GM23338 (cell line): ENCODE results near the gene SLC20A1. TPM values are rescaled to one million over a fixed set of nuclear protein-coding genes. Genes with fewer than 3 reads are reported as not detected.

Experiments used
- ATAC-seq: fragments of 200-7000 bp; cut with Tn5 transposase; 3 replicates; pipeline ENCODE4 v1.9.1; 2020
- DNase-seq: peaks from one replicate; pipeline ENCODE4 v3.0.0-alpha.2; 2015; ENCODE audit warnings: low spot score
- H2AFZ ChIP-seq: fragments of 200-600 bp; sonication (generic); 2 replicates; pipeline ENCODE4 v1.8.0; 2016; ENCODE audit warnings: antibody characterized with exemption, mild to moderate bottlenecking, moderate library complexity
- H3F3A ChIP-seq: fragments of 200-600 bp; sonication (generic); replicated peaks from 2 replicates; pipeline ENCODE4 v1.8.0; 2017; ENCODE audit warnings: antibody characterized with exemption, mixed run types, low read depth
- H3K27ac ChIP-seq: fragments of 200-600 bp; sonication (generic); 2 replicates; pipeline ENCODE4 v1.6.1; 2016; ENCODE audit warnings: low read depth
- H3K27me3 ChIP-seq: fragments of 200-600 bp; sonication (generic); 2 replicates; pipeline ENCODE4 v1.8.0; 2016; ENCODE audit warnings: mild to moderate bottlenecking, mixed run types, moderate library complexity; ENCODE audit not compliant: insufficient read depth
- H3K36me3 ChIP-seq: fragments of 200-600 bp; sonication (generic); 2 replicates; pipeline ENCODE4 v1.8.0; 2016; ENCODE audit warnings: mild to moderate bottlenecking; ENCODE audit not compliant: insufficient read depth
- H3K4me1 ChIP-seq: fragments of 200-600 bp; sonication (generic); 2 replicates; pipeline ENCODE4 v1.8.0; 2016; ENCODE audit warnings: mild to moderate bottlenecking, moderate library complexity; ENCODE audit not compliant: insufficient read depth
- H3K4me2 ChIP-seq: fragments of 200-600 bp; sonication (generic); 2 replicates; pipeline ENCODE4 v1.7.1; 2017; ENCODE audit warnings: mixed run types
- H3K4me3 ChIP-seq: fragments of 200-600 bp; sonication (generic); 2 replicates; pipeline ENCODE4 v1.6.1; 2016; ENCODE audit warnings: mixed run types
- H3K79me2 ChIP-seq: fragments of 200-600 bp; sonication (generic); replicated peaks from 2 replicates; pipeline ENCODE4 v1.8.0; 2017; ENCODE audit warnings: mild to moderate bottlenecking; ENCODE audit not compliant: insufficient read depth
- H3K9me2 ChIP-seq: fragments of 200-600 bp; sonication (generic); 2 replicates; pipeline ENCODE4 v1.8.0; 2017; ENCODE audit not compliant: insufficient read depth
- H4K20me1 ChIP-seq: fragments of 200-600 bp; sonication (generic); replicated peaks from 2 replicates; pipeline ENCODE4 v1.8.0; 2017; ENCODE audit warnings: mild to moderate bottlenecking; ENCODE audit not compliant: insufficient read depth
- H3K27ac Mint-ChIP-seq: 2 replicates; pipeline ENCODE4 v1.8.0; 2020; ENCODE audit warnings: inconsistent platforms, mild to moderate bottlenecking, moderate library complexity, mixed read lengths
- H3K27me3 Mint-ChIP-seq: 3 replicates; pipeline ENCODE4 v1.8.0; 2022; ENCODE audit warnings: low read depth, mild to moderate bottlenecking, moderate library complexity, mixed read lengths, inconsistent platforms; ENCODE audit not compliant: insufficient read depth, poor library complexity
- H3K36me3 Mint-ChIP-seq: 3 replicates; pipeline ENCODE4 v1.8.0; 2021; ENCODE audit warnings: low read depth, mild to moderate bottlenecking, inconsistent platforms, moderate library complexity, mixed read lengths
- H3K4me1 Mint-ChIP-seq: 3 replicates; pipeline ENCODE4 v1.8.0; 2020; ENCODE audit warnings: mild to moderate bottlenecking, inconsistent platforms, mixed read lengths
- H3K4me3 Mint-ChIP-seq: 3 replicates; pipeline ENCODE4 v1.8.0; 2021; ENCODE audit warnings: moderate library complexity, mild to moderate bottlenecking, inconsistent platforms, mixed read lengths
- H3K9me3 Mint-ChIP-seq: 3 replicates; pipeline ENCODE4 v1.8.0; 2020; ENCODE audit warnings: moderate library complexity, mild to moderate bottlenecking, inconsistent platforms, mixed read lengths
- CTCF ChIP-seq, 2 experiments: fragments of 200-600 bp in 1 of 2; sonication (generic) in 1 of 2; conservative IDR thresholded peaks; 2 replicates each; pipeline versions ENCODE4 v1.5.1 to v1.6.1; 2016 to 2017; ENCODE audit warnings: antibody characterized with exemption in 2 of 2, low read depth in 2 of 2, mild to moderate bottlenecking in 2 of 2, moderate library complexity in 1 of 2
- ETS1 ChIP-seq: IDR thresholded peaks from 2 replicates; pipeline ENCODE4 v1.6.1; 2016; ENCODE audit warnings: antibody characterized with exemption
- EZH2 ChIP-seq: fragments of 200-600 bp; sonication (generic); IDR thresholded peaks from one replicate; pipeline ENCODE4 v1.8.0; 2017; ENCODE audit warnings: antibody characterized with exemption, mild to moderate bottlenecking, low read depth; ENCODE audit not compliant: unreplicated experiment
- EZH2phosphoT487 ChIP-seq: fragments of 200-600 bp; sonication (generic); IDR thresholded peaks from one replicate; pipeline ENCODE4 v1.8.1; 2018; ENCODE audit warnings: antibody characterized with exemption; ENCODE audit not compliant: unreplicated experiment
- JUNB ChIP-seq: IDR thresholded peaks from one replicate; pipeline ENCODE4 v1.6.1; 2016; ENCODE audit warnings: antibody characterized with exemption; ENCODE audit not compliant: unreplicated experiment
- NANOG ChIP-seq: IDR thresholded peaks from 2 replicates; pipeline ENCODE4 v1.6.1; 2016; ENCODE audit warnings: antibody characterized with exemption, borderline replicate concordance
- STAT1 ChIP-seq: IDR thresholded peaks from one replicate; pipeline ENCODE4 v1.6.1; 2016; ENCODE audit warnings: antibody characterized with exemption; ENCODE audit not compliant: unreplicated experiment
- ZNF114 ChIP-seq: fragments of 250-450 bp; sonication (Bioruptor Pico); IDR thresholded peaks from 2 replicates; pipeline ENCODE4 v1.5.0; 2020; ENCODE audit warnings: mild to moderate bottlenecking, moderate library complexity
- ZNF462 ChIP-seq: fragments of 250-450 bp; sonication (Bioruptor Pico); IDR thresholded peaks from 2 replicates; pipeline ENCODE4 v1.5.0; 2020; ENCODE audit warnings: mild to moderate bottlenecking, moderate library complexity
- polyA plus RNA-seq: library from polyadenylated mRNA; unstranded; fragments of >200 nt; fragmentation: Nextera tagmentation; extraction: Ambion mirVana; gene quantifications from 2 replicates; pipeline ENCODE4 v1.2.1, GENCODE V29; 2016
- total RNA-seq: library from RNA; depleted of rRNA; stranded (reverse); fragments of >200 nt; shearing (Covaris generic); gene quantifications from 2 replicates; pipeline ENCODE4 v1.2.3, GENCODE V29; 2014

SLC20A1 gene
- total and polyA plus RNA-seq, 2 experiments from 2014 or later: 52.9 to 84.3 TPM

GRCh38 chr2:112691881-112692281 is 46.1 kb downstream of the SLC20A1 start:
- Histone ChIP-seq H3K4me1 (no peaks in the 10 kb centered on the region), H3F3A (no peaks in the 10 kb centered on the region), H4K20me1 (no peaks in the 10 kb centered on the region), H3K27ac (no peak overlapping the region), H3K4me2 (no peak overlapping the region), H3K79me2 (no peaks in the 10 kb centered on the region), H3K27me3 (no peaks in the 10 kb centered on the region), H3K9me2 (no peaks in the 10 kb centered on the region), H2AFZ (peak overlapping the region; percentile 69), H3K4me3 (no peak overlapping the region), H3K36me3 (no peaks in the 10 kb centered on the region)
- Mint-ChIP-seq H3K4me3 (no peak overlapping the region), H3K27me3 (no peaks in the 10 kb centered on the region), H3K4me1 (peaks cover 8% of the 10 kb centered on the region), H3K36me3 (no peaks in the 10 kb centered on the region), H3K9me3 (no peaks in the 10 kb centered on the region), H3K27ac (no peak overlapping the region)
- ATAC-seq (no peak), DNase-seq (no peak)
- TF ChIP-seq EZH2phosphoT487 (no peak), NANOG (no peak), STAT1 (no peak)

- Mint-ChIP-seq H3K9me3 (no peaks in the 10 kb centered on the region), H3K36me3 (no peaks in the 10 kb centered on the region), H3K4me3 (no peak overlapping the region), H3K4me1 (peaks cover 8% of the 10 kb centered on the region), H3K27ac (no peak overlapping the region), H3K27me3 (no peaks in the 10 kb centered on the region)
- H3K36me3 ChIP-seq: no peaks in the 10 kb centered on the region
- peak; percentile 49 for DNase-seq
- no peaks in the 10 kb centered on the region for H3K79me2 ChIP-seq
- no peak overlapping the region for H3K4me2 ChIP-seq
- peak; percentile 70 for ATAC-seq
- no peaks in the 10 kb centered on the region for H3F3A ChIP-seq
- no peak overlapping the region for H3K4me3 ChIP-seq
- no peak overlapping the region for H3K27ac ChIP-seq
- peak overlapping the region; percentile 69; the same call in 1 of the 2 replicates for H2AFZ ChIP-seq
- no peaks in the 10 kb centered on the region for H3K27me3 ChIP-seq
- H3K9me2 ChIP-seq: no peaks in the 10 kb centered on the region
- TF ChIP-seq ETS1 (no peak), ZNF114 (no peak), EZH2 (no peak), JUNB (no peak)
- no peaks in the 10 kb centered on the region for H3K4me1 ChIP-seq
- H4K20me1 ChIP-seq: no peaks in the 10 kb centered on the region
Measured at GRCh38 chr2:112692495-112692911, 46.8 kb downstream of the SLC20A1 start.

- Histone ChIP-seq H3K79me2 (no peaks in the 10 kb centered on the region), H3K36me3 (no peaks in the 10 kb centered on the region), H2AFZ (peak overlapping the region; percentile 69; the same call in 1 of the 2 replicates), H3K4me3 (no peak overlapping the region), H3K27me3 (no peaks in the 10 kb centered on the region), H3K4me1 (no peaks in the 10 kb centered on the region), H3K4me2 (no peak overlapping the region), H3F3A (no peaks in the 10 kb centered on the region), H3K9me2 (no peaks in the 10 kb centered on the region), H4K20me1 (no peaks in the 10 kb centered on the region), H3K27ac (no peak overlapping the region)
- ATAC-seq (no peak), DNase-seq (no peak)
- H3K27me3 Mint-ChIP-seq: no peaks in the 10 kb centered on the region
- no peaks in the 10 kb centered on the region for H3K36me3 Mint-ChIP-seq
- no peak overlapping the region for H3K4me3 Mint-ChIP-seq
- no peak overlapping the region for H3K27ac Mint-ChIP-seq
- H3K4me1 Mint-ChIP-seq: peaks cover 8% of the 10 kb centered on the region
- no peaks in the 10 kb centered on the region for H3K9me3 Mint-ChIP-seq
- TF ChIP-seq STAT1 (no peak), CTCF (conservative IDR thresholded peaks at IDR 0.05; ENCODE audit: low read depth in 2 of 2) (no peak), ZNF114 (no peak), ZNF462 (CRISPR knock-in tag) (no peak)
Measured at GRCh38 chr2:112692918-112693317, 47.2 kb downstream of the SLC20A1 start.
